ENCODE results near the gene IDH3A. TPM values are rescaled to one million over a fixed set of nuclear protein-coding genes. Genes with fewer than 3 reads are reported as not detected.

IDH3A gene
- polyA plus RNA-seq, 3 donors: 54.6 to 59.6 (median 55.3) TPM

GRCh38 chr15:78200276-78200930, 51.2 kb downstream of the IDH3A start:
- DNase-seq (ENCODE audit: low read depth in 3 of 3, low spot score in 2 of 3): no peak

- DNase-seq (ENCODE audit: low read depth in 3 of 3, low spot score in 2 of 3): no peak
Observed at GRCh38 chr15:78201281-78202190, 52.4 kb downstream of the IDH3A start.

- DNase-seq (ENCODE audit: low read depth in 3 of 3, low spot score in 2 of 3): no peak
Observed at GRCh38 chr15:78203346-78204225, 54.4 kb downstream of the IDH3A start.

- DNase-seq (ENCODE audit: low read depth in 3 of 3, low spot score in 2 of 3): peak in 2 of 3 donors; percentile 10 to 38
Observed at GRCh38 chr15:78204351-78205309, 55.5 kb downstream of the IDH3A start.

GRCh38 chr15:78205337-78205736, 56.2 kb downstream of the IDH3A start:
- no peak for DNase-seq (ENCODE audit: low read depth in 3 of 3, low spot score in 2 of 3)

GRCh38 chr15:78205856-78206255, 56.7 kb downstream of the IDH3A start:
- DNase-seq (ENCODE audit: low read depth in 3 of 3, low spot score in 2 of 3): no peak

- no peak for DNase-seq (ENCODE audit: low read depth in 3 of 3, low spot score in 2 of 3)
Observed at GRCh38 chr15:78206326-78207109, 57.4 kb downstream of the IDH3A start.

- no peak for DNase-seq (ENCODE audit: low read depth in 3 of 3, low spot score in 2 of 3)
Observed at GRCh38 chr15:78207110-78207458, 57.9 kb downstream of the IDH3A start.

GRCh38 chr15:78207641-78208340, 58.6 kb downstream of the IDH3A start:
- DNase-seq (ENCODE audit: low read depth in 3 of 3, low spot score in 2 of 3): no peak

- DNase-seq (ENCODE audit: low read depth in 3 of 3, low spot score in 2 of 3): no peak
Observed at GRCh38 chr15:78208341-78208844, 59.2 kb downstream of the IDH3A start.

GRCh38 chr15:78208887-78209645, 59.9 kb downstream of the IDH3A start:
- DNase-seq (ENCODE audit: low read depth in 3 of 3, low spot score in 2 of 3): no peak

- no peak for DNase-seq (ENCODE audit: low read depth in 3 of 3, low spot score in 2 of 3)
Observed at GRCh38 chr15:78209646-78210348, 60.6 kb downstream of the IDH3A start.

- no peak for DNase-seq (ENCODE audit: low read depth in 3 of 3, low spot score in 2 of 3)
Observed at GRCh38 chr15:78210349-78210717, 61.2 kb downstream of the IDH3A start.

- DNase-seq (ENCODE audit: low read depth in 3 of 3, low spot score in 2 of 3): no peak
Observed at GRCh38 chr15:78211189-78211921, 62.2 kb downstream of the IDH3A start.

GRCh38 chr15:78212008-78212407, 62.8 kb downstream of the IDH3A start:
- DNase-seq (ENCODE audit: low read depth in 3 of 3, low spot score in 2 of 3): no peak
